Activated naive CD4-positive, alpha-beta T cell treated with anti-CD3 and anti-CD28 coated beads, Interleukin-2, amount 50 U/mL, for 16 hours (primary cell): ENCODE results near the gene KRT32.

ENCODE experiments used
- DNase-seq: peaks from one replicate; pipeline ENCODE4 v3.0.0-alpha.2; 2020

The KRT32 gene

GRCh38 chr17:41492351-41492750 lies 25.2 kb upstream of the KRT32 start:
- no peak for DNase-seq

GRCh38 chr17:41491476-41491875 lies 24.3 kb upstream of the KRT32 start:
- no peak for DNase-seq

- DNase-seq = no peak
These were observed 23.1 kb upstream of the KRT32 start for GRCh38 chr17:41490000-41490990.

GRCh38 chr17:41489531-41489930 lies 22.3 kb upstream of the KRT32 start, which contains the start of gene KRT36:
TSS of gene KRT36 (minus strand) at chr17:41489910. CDS start at chr17:41489864, 46 bp downstream.
- no peak for DNase-seq

GRCh38 chr17:41486809-41487530 lies 19.8 kb upstream of the KRT32 start:
- no peak for DNase-seq

- DNase-seq = no peak
These were observed 19.1 kb upstream of the KRT32 start for GRCh38 chr17:41486316-41486715.

GRCh38 chr17:41484920-41485904 lies 18.0 kb upstream of the KRT32 start:
- no peak for DNase-seq

- no peak for DNase-seq
These were observed 17.0 kb upstream of the KRT32 start for GRCh38 chr17:41483991-41484826.

GRCh38 chr17:41483531-41483930 lies 16.3 kb upstream of the KRT32 start:
- DNase-seq = no peak

- DNase-seq = no peak
These were observed 13.8 kb upstream of the KRT32 start, which contains the start of gene KRT35 for GRCh38 chr17:41481036-41481435. TSS of gene KRT35 (minus strand) at chr17:41481151. CDS start at chr17:41481097, 54 bp downstream.

- DNase-seq = no peak
These were observed 13.4 kb upstream of the KRT32 start for GRCh38 chr17:41480581-41480980.

- DNase-seq = no peak
These were observed 12.9 kb upstream of the KRT32 start for GRCh38 chr17:41480136-41480535.

GRCh38 chr17:41478237-41478636 lies 11.1 kb upstream of the KRT32 start:
- no peak for DNase-seq

- no peak for DNase-seq
These were observed 10.0 kb upstream of the KRT32 start for GRCh38 chr17:41476866-41477815.

- DNase-seq = no peak
These were observed 8.2 kb upstream of the KRT32 start for GRCh38 chr17:41475421-41475820.

- DNase-seq = no peak
These were observed 7.7 kb upstream of the KRT32 start for GRCh38 chr17:41474863-41475262.

- DNase-seq = no peak
These were observed 1.2 kb upstream of the KRT32 start for GRCh38 chr17:41468346-41468745.

- DNase-seq = no peak
These were observed 375 bp upstream of the KRT32 start for GRCh38 chr17:41467561-41467960.

- no peak for DNase-seq
These were observed 2.5 kb downstream of the KRT32 start for GRCh38 chr17:41464682-41465081.

GRCh38 chr17:41464173-41464572 lies 3.0 kb downstream of the KRT32 start:
- no peak for DNase-seq
